Gastroesophageal sphincter (tissue), 4 donors: Measurements from ENCODE around the gene ITPK1. TPM values are rescaled to one million over a fixed set of nuclear protein-coding genes. Genes with fewer than 3 reads are reported as not detected.

Experiments
- ATAC-seq: fragments of 150-250 bp; one replicate; pipeline ENCODE4 v1.9.1; 2016; ENCODE audit warnings: mild to moderate bottlenecking, moderate library complexity
- H3K27ac ChIP-seq, 4 donors: fragments of 200-600 bp; sonication (generic) in 3 of 4; 1 replicate in 3 of 4; 2 replicates in 1 of 4; pipeline ENCODE4 v1.5.1; 2016 to 2019
- H3K27me3 ChIP-seq: fragments of 200-600 bp; sonication (generic); one replicate; pipeline ENCODE4 v1.5.1; 2019
- H3K36me3 ChIP-seq, 2 donors: fragments of 200-600 bp; sonication (generic); one replicate each; pipeline ENCODE4 v1.5.1; 2019; ENCODE audit warnings: control low read depth in 1 of 2
- H3K4me1 ChIP-seq, 3 donors: fragments of 200-600 bp; sonication (generic); 1 replicate in 2 of 3; 2 replicates in 1 of 3; pipeline ENCODE4 v1.5.1; 2016 to 2019; ENCODE audit warnings: control low read depth in 2 of 3
- H3K4me3 ChIP-seq, 2 donors: fragments of 200-600 bp; sonication (generic); one replicate each; pipeline ENCODE4 v1.5.1; 2019; ENCODE audit warnings: mild to moderate bottlenecking in 1 of 2, moderate library complexity in 1 of 2
- H3K9me3 ChIP-seq, 3 donors: fragments of 200-600 bp; sonication (generic); one replicate each; pipeline ENCODE4 v1.5.1; 2017 to 2019; ENCODE audit warnings: control low read depth in 2 of 3
- CTCF ChIP-seq, 4 experiments: fragments of 200-600 bp in 2 of 4; fragments of 450-650 bp in 2 of 4; sonication (generic) in 1 of 4; IDR thresholded peaks; one replicate each; pipeline ENCODE4 v1.5.1; 2017 to 2019; ENCODE audit warnings: antibody characterized with exemption in 4 of 4, mild to moderate bottlenecking in 2 of 4, moderate library complexity in 2 of 4
- EP300 ChIP-seq: sonication (generic); formaldehyde crosslinking; IDR thresholded peaks from one replicate; pipeline ENCODE4 v1.6.1; 2017; ENCODE audit warnings: antibody characterized with exemption, mild to moderate bottlenecking
- POLR2A ChIP-seq, 2 donors: fragments of 450-650 bp; IDR thresholded peaks; one replicate each; pipeline ENCODE4 v1.6.1; 2017; ENCODE audit warnings: antibody characterized with exemption in 2 of 2, mild to moderate bottlenecking in 2 of 2, moderate library complexity in 1 of 2
- POLR2AphosphoS5 ChIP-seq: sonication (generic); formaldehyde crosslinking; IDR thresholded peaks from one replicate; pipeline ENCODE4 v1.6.1; 2017; ENCODE audit warnings: antibody characterized with exemption
- WGBS, 2 donors: methylation state at CpG; one replicate each; pipeline ENCODE4 v1.1.5; 2018; ENCODE audit warnings: low coverage in 1 of 2; 5-methylcytosine and 5-hydroxymethylcytosine counted together
- total RNA-seq, 4 donors: library from RNA; depleted of rRNA; stranded (reverse); fragments of >200 nt; gene quantifications; one replicate each; pipeline ENCODE4 v1.1.0, GENCODE V29; 2016

The ITPK1 gene
- total RNA-seq, 4 donors from 2014 or later = 68.8 to 201 (median 134) TPM

GRCh38 chr14:93048843-93049242 is 66.9 kb downstream of the ITPK1 start:
- TF ChIP-seq EP300 = no peak
- no peak for TF ChIP-seq POLR2A (IDR thresholded peaks at IDR 0.05)
- no peak for TF ChIP-seq CTCF (IDR thresholded peaks at IDR 0.05)
- no peak for TF ChIP-seq POLR2AphosphoS5
- Histone ChIP-seq H3K4me3 (no peak overlapping the region), H3K36me3 (no peaks in the 10 kb centered on the region), H3K4me1 (peaks cover 2 to 95% (median 28%) of the 10 kb centered on the region in 3 donors), H3K27me3 (no peaks in the 10 kb centered on the region), H3K9me3 (no peaks in the 10 kb centered on the region), H3K27ac (peak overlapping the region in 3 of 4 donors; percentile 79 to 95 (median 90))
- ATAC-seq = no peak
- no CpG with 5 or more reads among the region's 2 CpGs for WGBS, 2 donors

- Histone ChIP-seq H3K4me1 (peaks cover 4 to 97% (median 39%) of the 10 kb centered on the region in 3 donors), H3K9me3 (no peaks in the 10 kb centered on the region), H3K4me3 (no peak overlapping the region), H3K36me3 (no peaks in the 10 kb centered on the region), H3K27me3 (no peaks in the 10 kb centered on the region), H3K27ac (peak overlapping the region in 3 of 4 donors; percentile 89 to 95 (median 90))
- WGBS, 2 donors = 40 to 83% methylated on average over 1 of the region's 2 CpGs
- TF ChIP-seq CTCF (IDR thresholded peaks at IDR 0.05) (no peak), POLR2A (IDR thresholded peaks at IDR 0.05) (no peak), EP300 (no peak), POLR2AphosphoS5 (no peak)
- ATAC-seq = peak; percentile 20
Measured at GRCh38 chr14:93047661-93048060, 68.1 kb downstream of the ITPK1 start.

GRCh38 chr14:93047157-93047556 is 68.6 kb downstream of the ITPK1 start:
- Histone ChIP-seq H3K4me1 (peaks cover 9 to 97% (median 41%) of the 10 kb centered on the region in 3 donors), H3K27me3 (no peaks in the 10 kb centered on the region), H3K27ac (peak overlapping the region in 3 of 4 donors; percentile 89 to 95 (median 90)), H3K4me3 (no peak overlapping the region), H3K9me3 (no peaks in the 10 kb centered on the region), H3K36me3 (no peaks in the 10 kb centered on the region)
- no CpG with 5 or more reads among the region's 4 CpGs for WGBS, 2 donors
- no peak for ATAC-seq
- no peak for TF ChIP-seq POLR2A (IDR thresholded peaks at IDR 0.05)
- TF ChIP-seq POLR2AphosphoS5 = no peak
- no peak for TF ChIP-seq CTCF (IDR thresholded peaks at IDR 0.05)
- TF ChIP-seq EP300 = no peak

DNA sequence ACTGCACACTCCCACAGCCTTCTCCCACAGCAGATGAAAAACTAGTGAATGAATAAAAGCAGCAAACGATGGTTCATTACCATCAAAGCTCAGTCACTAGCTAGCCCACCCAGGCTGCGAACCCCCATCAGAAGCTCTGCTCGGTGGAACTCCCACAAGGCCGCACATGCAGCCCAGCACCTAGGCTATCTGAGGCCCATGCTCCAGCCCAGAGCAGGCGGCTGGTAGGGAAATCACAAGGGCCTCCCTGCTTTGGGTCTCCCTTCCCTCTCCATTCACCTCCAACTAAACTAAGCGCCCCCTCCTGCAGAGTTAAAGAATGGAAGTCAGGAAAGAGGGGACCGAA is 69.0 kb downstream of the ITPK1 start:
- WGBS, 2 donors = 55% methylated on average over 2 of the region's 7 CpGs; no CpG with 5 or more reads in 1 of the 2 donors
- Histone ChIP-seq H3K9me3 (no peaks in the 10 kb centered on the region), H3K27me3 (no peaks in the 10 kb centered on the region), H3K36me3 (no peaks in the 10 kb centered on the region), H3K27ac (peak overlapping the region in 3 of 4 donors; percentile 89 to 95 (median 90)), H3K4me3 (no peak overlapping the region), H3K4me1 (peaks cover 11 to 97% (median 43%) of the 10 kb centered on the region in 3 donors)
- TF ChIP-seq EP300 (no peak), POLR2A (IDR thresholded peaks at IDR 0.05) (no peak), POLR2AphosphoS5 (no peak), CTCF (IDR thresholded peaks at IDR 0.05) (no peak)
- ATAC-seq = no peak

DNA sequence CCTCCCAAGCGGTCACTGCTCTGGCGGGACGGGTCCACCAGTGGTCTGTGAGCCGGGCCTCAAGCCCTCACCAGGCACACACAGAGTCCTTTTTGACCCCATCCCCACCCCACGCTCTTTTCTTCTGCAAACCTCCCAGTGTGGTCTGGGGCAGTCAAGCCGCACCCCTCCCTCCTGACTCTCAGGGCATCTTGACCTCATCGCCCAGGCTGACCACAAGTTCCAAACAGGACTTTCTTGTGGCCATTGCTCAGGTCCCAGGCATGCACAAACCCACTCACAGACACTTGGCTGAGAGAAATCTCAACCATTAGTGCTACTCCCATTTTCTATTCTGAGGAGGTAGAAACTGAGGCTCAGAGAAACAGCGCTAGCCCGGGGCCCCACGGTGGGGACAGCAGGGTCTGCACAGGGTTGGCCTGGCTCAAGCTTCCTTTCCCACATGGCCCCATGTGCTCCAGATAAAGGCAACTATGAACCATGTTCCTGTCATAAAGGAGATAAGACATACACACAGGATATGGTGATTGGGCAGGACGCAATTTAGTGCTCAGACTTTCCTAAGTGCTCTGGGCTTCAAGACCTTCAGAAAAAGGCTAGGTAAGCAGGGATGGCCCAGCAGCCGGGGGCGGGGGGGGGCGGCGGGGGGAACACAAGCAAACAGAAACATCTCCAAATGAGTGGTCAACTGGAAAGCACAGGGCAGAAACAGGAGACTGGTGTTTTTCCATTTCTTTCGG is 69.6 kb downstream of the ITPK1 start:
- no peak for TF ChIP-seq EP300
- TF ChIP-seq POLR2A (IDR thresholded peaks at IDR 0.05) = no peak
- no peak for TF ChIP-seq POLR2AphosphoS5
- no peak for TF ChIP-seq CTCF (IDR thresholded peaks at IDR 0.05)
- Histone ChIP-seq H3K4me3 (no peak overlapping the region), H3K4me1 (peaks cover 17 to 97% (median 48%) of the 10 kb centered on the region in 3 donors), H3K27ac (peak overlapping the region in 3 of 4 donors; percentile 89 to 95 (median 90)), H3K27me3 (no peaks in the 10 kb centered on the region), H3K36me3 (no peaks in the 10 kb centered on the region), H3K9me3 (no peaks in the 10 kb centered on the region)
- 78 to 90% methylated on average over 6 to 16 of the region's 16 CpGs for WGBS, 2 donors
- ATAC-seq = no peak
